ENCODE results near the gene RNPS1. TPM values are rescaled to one million over a fixed set of nuclear protein-coding genes. Genes with fewer than 3 reads are reported as not detected.

Gene RNPS1
- total RNA-seq, 2 donors from 2014 or later: 94.5 to 157 TPM

DNA sequence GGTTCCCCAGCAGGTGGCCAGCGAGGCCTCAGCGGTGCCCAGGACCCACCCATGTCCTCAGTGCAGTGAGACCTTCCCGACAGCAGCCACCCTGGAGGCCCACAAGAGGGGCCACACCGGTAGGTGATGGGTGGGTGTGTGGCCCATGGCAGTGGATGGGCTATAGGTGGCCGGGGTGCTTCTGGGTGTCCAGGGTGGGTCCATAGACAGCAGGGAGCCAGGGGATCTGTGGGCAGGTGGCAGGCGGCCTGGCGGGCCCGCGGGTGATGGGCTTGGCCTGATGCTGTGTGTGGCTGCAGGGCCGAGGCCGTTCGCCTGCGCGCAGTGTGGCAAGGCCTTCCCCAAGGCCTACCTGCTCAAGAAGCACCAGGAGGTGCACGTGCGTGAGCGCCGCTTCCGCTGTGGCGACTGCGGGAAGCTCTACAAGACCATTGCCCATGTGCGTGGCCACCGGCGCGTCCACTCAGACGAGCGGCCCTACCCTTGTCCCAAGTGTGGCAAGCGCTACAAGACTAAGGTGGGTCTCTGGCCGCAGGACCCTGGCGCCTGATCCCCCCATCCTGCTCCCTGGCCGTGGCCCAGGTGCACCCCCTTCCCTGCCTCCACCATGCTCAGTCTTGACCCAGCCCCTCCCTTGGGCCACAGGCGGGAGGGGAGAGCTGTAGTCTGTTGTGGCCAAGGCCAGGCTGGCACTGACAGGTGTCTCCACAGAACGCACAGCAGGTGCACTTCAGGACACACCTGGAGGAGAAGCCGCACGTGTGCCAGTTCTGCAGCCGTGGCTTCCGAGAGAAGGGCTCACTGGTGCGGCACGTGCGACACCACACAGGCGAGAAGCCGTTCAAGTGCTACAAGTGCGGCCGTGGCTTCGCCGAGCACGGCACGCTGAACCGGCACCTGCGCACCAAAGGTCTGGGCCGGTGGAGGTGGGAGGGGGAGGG lies 33.8 kb downstream of the RNPS1 start:
- Histone ChIP-seq H3K27me3 (replicated peaks; ENCODE audit: insufficient read depth) (no peaks in the 10 kb centered on the region), H3K9me3 (no peaks in the 10 kb centered on the region), H3K4me3 (no peak overlapping the region), H3K36me3 (peaks cover 62% of the 10 kb centered on the region), H3K4me1 (ENCODE audit: control insufficient read depth in 1 of 2, low read depth in 2 of 2) (peaks cover 10 to 14% of the 10 kb centered on the region in 2 donors), H3K27ac (no peak overlapping the region)
- ATAC-seq (ENCODE audit: insufficient number of reproducible peaks, low FRiP score, low read depth) (no peak), DNase-seq (ENCODE audit: low spot score) (no peak)
- TF ChIP-seq, protein P1, sequence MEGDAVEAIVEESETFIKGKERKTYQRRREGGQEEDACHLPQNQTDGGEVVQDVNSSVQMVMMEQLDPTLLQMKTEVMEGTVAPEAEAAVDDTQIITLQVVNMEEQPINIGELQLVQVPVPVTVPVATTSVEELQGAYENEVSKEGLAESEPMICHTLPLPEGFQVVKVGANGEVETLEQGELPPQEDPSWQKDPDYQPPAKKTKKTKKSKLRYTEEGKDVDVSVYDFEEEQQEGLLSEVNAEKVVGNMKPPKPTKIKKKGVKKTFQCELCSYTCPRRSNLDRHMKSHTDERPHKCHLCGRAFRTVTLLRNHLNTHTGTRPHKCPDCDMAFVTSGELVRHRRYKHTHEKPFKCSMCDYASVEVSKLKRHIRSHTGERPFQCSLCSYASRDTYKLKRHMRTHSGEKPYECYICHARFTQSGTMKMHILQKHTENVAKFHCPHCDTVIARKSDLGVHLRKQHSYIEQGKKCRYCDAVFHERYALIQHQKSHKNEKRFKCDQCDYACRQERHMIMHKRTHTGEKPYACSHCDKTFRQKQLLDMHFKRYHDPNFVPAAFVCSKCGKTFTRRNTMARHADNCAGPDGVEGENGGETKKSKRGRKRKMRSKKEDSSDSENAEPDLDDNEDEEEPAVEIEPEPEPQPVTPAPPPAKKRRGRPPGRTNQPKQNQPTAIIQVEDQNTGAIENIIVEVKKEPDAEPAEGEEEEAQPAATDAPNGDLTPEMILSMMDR (IDR thresholded peaks at IDR 0.05): no peak

DNA sequence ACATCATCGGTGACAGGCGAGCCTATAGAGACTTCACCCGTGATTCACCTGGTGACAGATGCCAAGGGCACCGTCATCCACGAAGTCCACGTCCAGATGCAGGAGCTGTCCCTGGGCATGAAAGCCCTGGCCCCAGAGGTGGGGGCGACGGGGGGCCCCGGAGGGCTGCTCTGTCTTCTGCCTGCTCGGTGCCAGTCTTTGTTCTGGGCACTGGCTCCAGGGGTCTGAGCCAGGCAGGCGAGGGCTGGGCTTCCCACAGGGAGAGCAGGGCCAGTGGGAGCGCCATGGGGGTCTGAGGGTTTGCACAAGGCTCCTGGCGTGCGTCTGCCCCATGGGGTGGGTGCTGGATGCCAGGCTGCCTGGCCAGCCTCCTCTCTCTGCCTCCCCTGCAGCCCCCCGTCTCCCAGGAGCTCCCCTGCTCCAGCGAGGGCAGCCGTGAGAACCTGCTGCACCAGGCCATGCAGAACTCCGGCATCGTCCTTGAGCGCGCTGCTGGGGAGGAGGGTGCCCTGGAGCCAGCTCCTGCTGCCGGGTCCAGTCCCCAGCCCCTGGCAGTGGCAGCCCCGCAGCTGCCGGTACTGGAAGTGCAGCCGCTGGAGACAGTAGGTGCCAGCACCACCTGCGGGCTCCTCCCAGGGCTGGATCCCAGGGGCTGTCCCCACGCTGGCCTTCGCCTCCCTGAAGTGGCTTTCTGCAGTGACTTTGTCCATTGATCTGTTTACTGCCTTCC lies 34.7 kb downstream of the RNPS1 start:
- H3K36me3 ChIP-seq: peaks cover 67% of the 10 kb centered on the region
- H3K27me3 ChIP-seq (replicated peaks; ENCODE audit: insufficient read depth): no peaks in the 10 kb centered on the region
- no peak overlapping the region for H3K4me3 ChIP-seq
- no peak for ATAC-seq (ENCODE audit: insufficient number of reproducible peaks, low FRiP score, low read depth)
- TF ChIP-seq, protein P1 (IDR thresholded peaks at IDR 0.05): no peak
- no peaks in the 10 kb centered on the region for H3K9me3 ChIP-seq
- DNase-seq (ENCODE audit: low spot score): no peak
- H3K27ac ChIP-seq: no peak overlapping the region
- H3K4me1 ChIP-seq (ENCODE audit: control insufficient read depth in 1 of 2, low read depth in 2 of 2): peaks cover 10 to 14% of the 10 kb centered on the region in 2 donors

DNA sequence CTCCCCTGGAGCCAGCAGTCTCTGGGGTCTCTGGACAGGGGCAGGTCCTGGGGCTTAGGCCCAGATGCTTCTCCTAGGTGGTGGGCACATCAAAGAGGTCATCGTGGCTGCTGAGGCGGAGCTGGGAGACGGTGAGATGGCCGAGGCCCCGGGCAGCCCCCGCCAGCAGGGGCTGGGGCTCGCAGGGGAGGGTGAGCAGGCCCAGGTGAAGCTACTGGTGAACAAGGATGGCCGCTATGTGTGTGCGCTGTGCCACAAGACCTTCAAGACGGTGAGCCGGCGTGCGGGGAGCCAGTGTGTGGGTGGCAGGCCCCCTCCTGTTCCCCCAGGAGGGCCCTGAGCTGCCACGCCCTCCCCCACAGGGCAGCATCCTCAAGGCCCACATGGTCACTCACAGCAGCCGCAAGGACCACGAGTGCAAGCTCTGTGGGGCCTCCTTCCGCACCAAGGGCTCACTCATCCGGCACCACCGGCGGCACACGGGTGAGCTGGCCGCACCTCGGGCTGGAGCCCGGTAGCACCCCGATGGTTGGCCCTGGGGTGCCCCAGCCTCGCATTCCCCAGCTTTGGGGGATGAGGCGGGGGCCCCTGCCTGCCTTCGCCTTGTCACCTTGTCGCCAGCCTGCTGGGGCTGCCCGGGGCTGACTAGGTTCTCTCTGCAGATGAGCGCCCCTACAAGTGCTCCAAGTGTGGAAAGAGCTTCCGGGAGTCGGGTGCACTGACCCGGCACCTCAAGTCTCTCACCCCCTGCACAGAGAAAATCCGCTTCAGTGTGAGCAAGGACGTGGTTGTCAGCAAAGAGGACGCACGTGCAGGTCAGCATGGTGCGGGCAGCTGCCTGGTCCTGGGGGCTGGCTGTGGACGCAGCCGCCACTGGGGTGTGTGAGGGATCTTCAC lies 35.6 kb downstream of the RNPS1 start:
- H3K4me3 ChIP-seq: no peak overlapping the region
- peaks cover 10 to 14% of the 10 kb centered on the region in 2 donors for H3K4me1 ChIP-seq (ENCODE audit: control insufficient read depth in 1 of 2, low read depth in 2 of 2)
- TF ChIP-seq, protein P1 (IDR thresholded peaks at IDR 0.05): no peak
- no peaks in the 10 kb centered on the region for H3K9me3 ChIP-seq
- H3K27me3 ChIP-seq (replicated peaks; ENCODE audit: insufficient read depth): no peaks in the 10 kb centered on the region
- DNase-seq (ENCODE audit: low spot score) (no peak), ATAC-seq (ENCODE audit: insufficient number of reproducible peaks, low FRiP score, low read depth) (no peak)
- H3K27ac ChIP-seq: no peak overlapping the region
- peaks cover 67% of the 10 kb centered on the region for H3K36me3 ChIP-seq

- H3K27ac ChIP-seq: no peak overlapping the region
- H3K36me3 ChIP-seq: peaks cover 67% of the 10 kb centered on the region
- H3K4me3 ChIP-seq: no peak overlapping the region
- TF ChIP-seq, protein P1 (IDR thresholded peaks at IDR 0.05): no peak
- ATAC-seq (ENCODE audit: insufficient number of reproducible peaks, low FRiP score, low read depth): no peak
- peaks cover 1 to 5% of the 10 kb centered on the region in 2 donors for H3K4me1 ChIP-seq (ENCODE audit: control insufficient read depth in 1 of 2, low read depth in 2 of 2)
- no peak for DNase-seq (ENCODE audit: low spot score)
- H3K27me3 ChIP-seq (replicated peaks; ENCODE audit: insufficient read depth): no peaks in the 10 kb centered on the region
- no peaks in the 10 kb centered on the region for H3K9me3 ChIP-seq
Observed at GRCh38 chr16:2231016-2231931, 36.7 kb downstream of the RNPS1 start.
